Neural cell (in vitro differentiated cells): Measurements from ENCODE around the gene FAM98B. TPM values are rescaled to one million over a fixed set of nuclear protein-coding genes. Genes with fewer than 3 reads are reported as not detected.

ENCODE experiments used
- H2AFZ ChIP-seq: fragments of 200-600, 300-800 bp; sonication (generic), shearing (Covaris generic); 2 replicates; pipeline ENCODE4 v1.6.0; 2014; ENCODE audit warnings: low read depth, mild to moderate bottlenecking, antibody characterized with exemption, low read length, moderate library complexity
- H3F3A ChIP-seq: fragments of 200-600 bp; shearing (Covaris generic); 2 replicates; pipeline ENCODE4 v1.6.1; 2016; ENCODE audit warnings: mild to moderate bottlenecking, moderate library complexity, mixed read lengths, antibody characterized with exemption, low read length; ENCODE audit not compliant: insufficient read depth, poor library complexity, severe bottlenecking
- H3K27ac ChIP-seq: fragments of 200-600, 300-800 bp; sonication (generic), shearing (Covaris generic); 2 replicates; pipeline ENCODE4 v1.5.1; 2014; ENCODE audit warnings: mild to moderate bottlenecking, low read length, moderate library complexity
- H3K27me3 ChIP-seq: fragments of 300-800, 200-600 bp; sonication (generic), shearing (Covaris generic); 2 replicates; pipeline ENCODE4 v1.6.0; 2014; ENCODE audit warnings: mild to moderate bottlenecking, low read depth, low read length, moderate library complexity; ENCODE audit not compliant: insufficient read depth
- H3K36me3 ChIP-seq: fragments of 300-800, 200-600 bp; sonication (generic), shearing (Covaris generic); 2 replicates; pipeline ENCODE4 v1.5.1; 2014; ENCODE audit warnings: mild to moderate bottlenecking, antibody characterized with exemption, low read length, moderate library complexity; ENCODE audit not compliant: insufficient read depth
- H3K4me2 ChIP-seq: fragments of 300-800, 200-600 bp; sonication (generic), shearing (Covaris generic); 2 replicates; pipeline ENCODE4 v1.6.0; 2014; ENCODE audit warnings: mild to moderate bottlenecking, low read length
- H3K4me3 ChIP-seq: fragments of 300-800, 200-600 bp; sonication (generic), shearing (Covaris generic); 2 replicates; pipeline ENCODE4 v1.5.1; 2014; ENCODE audit warnings: mild to moderate bottlenecking, low read length, moderate library complexity
- H3K79me2 ChIP-seq: fragments of 200-600 bp; shearing (Covaris generic); replicated peaks from 2 replicates; pipeline ENCODE4 v1.6.0; 2014; ENCODE audit warnings: mild to moderate bottlenecking, low read length, moderate library complexity; ENCODE audit not compliant: insufficient read depth
- H3K9ac ChIP-seq: fragments of 300-800, 200-600 bp; sonication (generic), shearing (Covaris generic); 2 replicates; pipeline ENCODE4 v1.6.1; 2016; ENCODE audit warnings: mild to moderate bottlenecking, low read length, mixed read lengths
- H3K9me2 ChIP-seq: fragments of 200-600 bp; shearing (Covaris generic); 2 replicates; pipeline ENCODE4 v1.6.1; 2016; ENCODE audit warnings: mild to moderate bottlenecking, low read length, mixed read lengths; ENCODE audit not compliant: insufficient read depth
- H3K9me3 ChIP-seq: fragments of 200-600, 300-800 bp; sonication (generic), shearing (Covaris generic); 2 replicates; pipeline ENCODE4 v1.6.1; 2016; ENCODE audit warnings: mild to moderate bottlenecking, mixed run types, low read length, moderate library complexity, mixed read lengths
- H4K20me1 ChIP-seq: fragments of 200-600 bp; shearing (Covaris generic); 2 replicates; pipeline ENCODE4 v1.6.1; 2016; ENCODE audit warnings: mild to moderate bottlenecking, mixed run types; ENCODE audit not compliant: insufficient read depth
- CTCF ChIP-seq: fragments of 450-650 bp; IDR thresholded peaks from 2 replicates; pipeline ENCODE4 v1.5.1; 2014; ENCODE audit warnings: antibody characterized with exemption, mild to moderate bottlenecking, moderate library complexity; ENCODE audit not compliant: poor library complexity, severe bottlenecking
- EP300 ChIP-seq: fragments of 450-650 bp; conservative IDR thresholded peaks from 2 replicates; pipeline ENCODE4 v1.6.1; 2014; ENCODE audit warnings: antibody characterized with exemption, mild to moderate bottlenecking, moderate library complexity; ENCODE audit not compliant: poor library complexity, severe bottlenecking
- EZH2 ChIP-seq: fragments of 200-600, 300-800 bp; shearing (Covaris generic), sonication (generic); IDR thresholded peaks from 2 replicates; pipeline ENCODE4 v1.6.1; 2014; ENCODE audit warnings: antibody characterized with exemption, low read length, borderline replicate concordance, mild to moderate bottlenecking; ENCODE audit not compliant: insufficient read depth, poor library complexity, severe bottlenecking
- MXI1 ChIP-seq: fragments of 450-650 bp; conservative IDR thresholded peaks from 2 replicates; pipeline ENCODE4 v1.6.1; 2014; ENCODE audit warnings: antibody characterized with exemption, mild to moderate bottlenecking; ENCODE audit not compliant: poor library complexity, severe bottlenecking
- POLR2AphosphoS5 ChIP-seq: IDR thresholded peaks from 2 replicates; pipeline ENCODE4 v1.6.1; 2012
- RAD21 ChIP-seq: fragments of 450-650 bp; conservative IDR thresholded peaks from 2 replicates; pipeline ENCODE4 v1.6.1; 2014; ENCODE audit warnings: antibody characterized with exemption, mild to moderate bottlenecking, moderate library complexity
- REST ChIP-seq: IDR thresholded peaks from 2 replicates; pipeline ENCODE4 v1.6.1; 2012; ENCODE audit warnings: borderline replicate concordance
- SMC3 ChIP-seq: fragments of 450-650 bp; conservative IDR thresholded peaks from 2 replicates; pipeline ENCODE4 v1.6.1; 2014; ENCODE audit warnings: antibody characterized with exemption, mild to moderate bottlenecking, moderate library complexity; ENCODE audit not compliant: poor library complexity
- TAF1 ChIP-seq: IDR thresholded peaks from 2 replicates; pipeline ENCODE4 v1.6.1; 2012; ENCODE audit warnings: low read depth
- polyA plus RNA-seq: library from polyadenylated mRNA; depleted of rRNA; stranded (reverse); fragments of >200 nt; gene quantifications from 2 replicates; pipeline ENCODE4 v1.2.3, GENCODE V29; 2014

Gene FAM98B
- polyA plus RNA-seq, 1 donor from 2014 or later, result 12.7 TPM

- Histone ChIP-seq H3K9ac (no peak overlapping the region), H3F3A (no peaks in the 10 kb centered on the region), H3K36me3 (peaks cover 9% of the 10 kb centered on the region), H2AFZ (no peak overlapping the region), H3K27me3 (no peaks in the 10 kb centered on the region), H3K4me2 (no peak overlapping the region), H3K9me3 (no peaks in the 10 kb centered on the region), H3K4me3 (no peak overlapping the region), H3K79me2 (no peaks in the 10 kb centered on the region), H3K9me2 (no peaks in the 10 kb centered on the region), H4K20me1 (no peaks in the 10 kb centered on the region), H3K27ac (no peak overlapping the region)
- TF ChIP-seq EZH2 (no peak), POLR2AphosphoS5 (no peak), SMC3 (no peak), REST (no peak), MXI1 (no peak), CTCF (no peak), RAD21 (no peak), TAF1 (no peak), EP300 (no peak)
Observed at GRCh38 chr15:38486936-38487335, 33.0 kb downstream of the FAM98B start.

- H3F3A ChIP-seq, result no peaks in the 10 kb centered on the region
- TF ChIP-seq SMC3, result no peak
- no peak for TF ChIP-seq CTCF
- TF ChIP-seq TAF1, result no peak
- TF ChIP-seq EP300, result no peak
- no peak for TF ChIP-seq POLR2AphosphoS5
- no peak for TF ChIP-seq RAD21
- TF ChIP-seq MXI1, result no peak
- no peak for TF ChIP-seq EZH2
- TF ChIP-seq REST, result no peak
- peaks cover 5% of the 10 kb centered on the region for H3K36me3 ChIP-seq
- H3K4me3 ChIP-seq, result no peak overlapping the region
- no peak overlapping the region for H3K4me2 ChIP-seq
- no peak overlapping the region for H3K27ac ChIP-seq
- H3K9ac ChIP-seq, result no peak overlapping the region
- H3K9me2 ChIP-seq, result no peaks in the 10 kb centered on the region
- no peak overlapping the region for H2AFZ ChIP-seq
- H3K9me3 ChIP-seq, result no peaks in the 10 kb centered on the region
- no peaks in the 10 kb centered on the region for H4K20me1 ChIP-seq
- no peaks in the 10 kb centered on the region for H3K27me3 ChIP-seq
- no peaks in the 10 kb centered on the region for H3K79me2 ChIP-seq
Observed at GRCh38 chr15:38487378-38487777, 33.5 kb downstream of the FAM98B start.
